Thoracic aorta (tissue), 2 donors: ENCODE data around the gene PRPSAP2. TPM values are rescaled to one million over a fixed set of nuclear protein-coding genes. Genes with fewer than 3 reads are reported as not detected.
"Not testable (repeated sequence)": the region's sequence is repeated elsewhere in the genome, so short reads cannot be mapped to it uniquely, and the experiment has no call there.

Experiments used
- ATAC-seq: fragments of 150-250 bp; one replicate; pipeline ENCODE4 v1.8.0; 2017; ENCODE audit warnings: low read depth; ENCODE audit not compliant: insufficient number of reproducible peaks, low FRiP score
- DNase-seq: peaks from one replicate; pipeline ENCODE4 v3.0.0-alpha.2; 2020; ENCODE audit warnings: low spot score
- H3K27ac ChIP-seq, 2 donors: fragments of 200-600 bp; sonication (generic); 1 replicate in 1 of 2; 2 replicates in 1 of 2; pipeline ENCODE4 v1.5.1; 2016; ENCODE audit warnings: mild to moderate bottlenecking in 2 of 2, moderate library complexity in 2 of 2
- H3K27me3 ChIP-seq: fragments of 200-600 bp; sonication (generic); replicated peaks from 2 replicates; pipeline ENCODE4 v1.6.0; 2016; ENCODE audit warnings: mild to moderate bottlenecking; ENCODE audit not compliant: insufficient read depth
- H3K36me3 ChIP-seq: fragments of 200-600 bp; sonication (generic); one replicate; pipeline ENCODE4 v1.5.1; 2016
- H3K4me1 ChIP-seq, 2 donors: fragments of 200-600 bp; sonication (generic); 1 replicate in 1 of 2; 2 replicates in 1 of 2; pipeline versions ENCODE4 v1.5.1 to v1.6.0; 2016; ENCODE audit warnings: low read depth in 2 of 2, mild to moderate bottlenecking in 1 of 2; ENCODE audit not compliant: control insufficient read depth in 1 of 2
- H3K4me3 ChIP-seq: fragments of 200-600 bp; sonication (generic); 2 replicates; pipeline ENCODE4 v1.5.1; 2016; ENCODE audit warnings: mild to moderate bottlenecking
- H3K9me3 ChIP-seq: fragments of 200-600 bp; sonication (generic); 2 replicates; pipeline ENCODE4 v1.5.1; 2016
- CTCF ChIP-seq: fragments of 200-600 bp; sonication (generic); IDR thresholded peaks from one replicate; pipeline ENCODE4 v1.5.1; 2019; ENCODE audit warnings: antibody characterized with exemption
- total RNA-seq, 2 donors: library from RNA; depleted of rRNA; stranded (reverse); fragments of >200 nt; gene quantifications; one replicate each; pipeline versions ENCODE4 v1.1.0 to v1.2.3, GENCODE V29; 2016

The PRPSAP2 gene
- total RNA-seq, 2 donors from 2014 or later, result 21.3 to 26.9 TPM

GRCh38 chr17:18858567-18859245, 775 bp downstream of the PRPSAP2 start:
- Histone ChIP-seq H3K4me3 (peak overlapping the region; percentile 93), H3K27me3 (no peaks in the 10 kb centered on the region), H3K9me3 (no peaks in the 10 kb centered on the region), H3K36me3 (no peaks in the 10 kb centered on the region), H3K4me1 (peaks cover 18 to 28% of the 10 kb centered on the region in 2 donors), H3K27ac (peak overlapping the region; percentile 88 to 93)
- no peak for DNase-seq
- no peak for TF ChIP-seq CTCF
- no peak for ATAC-seq

- TF ChIP-seq CTCF, result no peak
- no peaks in the 10 kb centered on the region for H3K9me3 ChIP-seq
- H3K36me3 ChIP-seq, result no peaks in the 10 kb centered on the region
- ATAC-seq (no peak), DNase-seq (no peak)
- H3K4me3 ChIP-seq, result peak overlapping the region; percentile 93
- peaks cover 18 to 28% of the 10 kb centered on the region in 2 donors for H3K4me1 ChIP-seq
- peak overlapping the region in 1 of 2 donors; percentile 88 for H3K27ac ChIP-seq
- no peaks in the 10 kb centered on the region for H3K27me3 ChIP-seq
Measured at GRCh38 chr17:18859256-18859655, 1.3 kb downstream of the PRPSAP2 start.

GRCh38 chr17:18860161-18860972, 2.4 kb downstream of the PRPSAP2 start:
- ATAC-seq, result no peak
- no peaks in the 10 kb centered on the region for H3K27me3 ChIP-seq
- no peaks in the 10 kb centered on the region for H3K36me3 ChIP-seq
- H3K27ac ChIP-seq, result no peak overlapping the region
- TF ChIP-seq CTCF, result no peak
- peaks cover 16 to 25% of the 10 kb centered on the region in 2 donors for H3K4me1 ChIP-seq
- no peak overlapping the region for H3K4me3 ChIP-seq
- H3K9me3 ChIP-seq, result no peaks in the 10 kb centered on the region
- DNase-seq, result no peak

GRCh38 chr17:18862011-18862410, 4.1 kb downstream of the PRPSAP2 start:
- Histone ChIP-seq H3K4me3 (no peak overlapping the region), H3K27me3 (no peaks in the 10 kb centered on the region), H3K36me3 (peaks cover 4% of the 10 kb centered on the region), H3K4me1 (peaks cover 11 to 15% of the 10 kb centered on the region in 2 donors), H3K27ac (no peak overlapping the region), H3K9me3 (no peaks in the 10 kb centered on the region)
- no peak for ATAC-seq
- no peak for DNase-seq
- TF ChIP-seq CTCF, result no peak

- H3K27ac ChIP-seq, H3K9me3 ChIP-seq, H3K27me3 ChIP-seq, H3K4me1 ChIP-seq, DNase-seq, ATAC-seq, H3K4me3 ChIP-seq: not testable (repeated sequence)
- H3K36me3 ChIP-seq, result peaks cover 14% of the 10 kb centered on the region
Measured at GRCh38 chr17:18864996-18865395, 7.1 kb downstream of the PRPSAP2 start.
